Astrocyte (in vitro differentiated cells and primary cell): ENCODE results near the gene ZNF414. TPM values are rescaled to one million over a fixed set of nuclear protein-coding genes. Genes with fewer than 3 reads are reported as not detected.

Experiments used
- DNase-seq: peaks from one replicate; pipeline ENCODE4 v3.0.0-alpha.2; 2010; ENCODE audit warnings: low read depth
- FAIRE-seq: peaks from 2 replicates; lab custom pipeline; 2011; peaks lifted over from hg19 to GRCh38; lab: Jason Lieb, UNC
- H2AFZ ChIP-seq: 2 replicates; pipeline ENCODE4 v1.6.0; 2012; ENCODE audit warnings: low read depth, low read length, inconsistent platforms
- H3K27ac ChIP-seq: 2 replicates; pipeline ENCODE4 v1.5.1; 2011; ENCODE audit warnings: low read depth, low read length, inconsistent platforms
- H3K27me3 ChIP-seq: 2 replicates; pipeline ENCODE4 v1.6.0; 2011; ENCODE audit warnings: low read length, inconsistent platforms; ENCODE audit not compliant: insufficient read depth
- H3K36me3 ChIP-seq: 2 replicates; pipeline ENCODE4 v1.5.1; 2011; ENCODE audit warnings: low read length, inconsistent platforms; ENCODE audit not compliant: insufficient read depth
- H3K4me1 ChIP-seq: 2 replicates; pipeline ENCODE4 v1.5.1; 2011; ENCODE audit warnings: low read length, inconsistent platforms; ENCODE audit not compliant: insufficient read depth
- H3K4me2 ChIP-seq: 2 replicates; pipeline ENCODE4 v1.6.0; 2012; ENCODE audit warnings: low read length, inconsistent platforms
- H3K4me3 ChIP-seq: 2 replicates; pipeline ENCODE4 v1.5.1; 2011; ENCODE audit warnings: low read depth, mild to moderate bottlenecking, low read length, inconsistent platforms; ENCODE audit not compliant: insufficient read depth
- H3K79me2 ChIP-seq: 2 replicates; pipeline ENCODE4 v1.6.0; 2012; ENCODE audit warnings: mild to moderate bottlenecking, low read length, inconsistent platforms; ENCODE audit not compliant: insufficient read depth
- H3K9ac ChIP-seq: 2 replicates; pipeline ENCODE4 v1.6.0; 2012; ENCODE audit warnings: mild to moderate bottlenecking, low read length, inconsistent platforms
- H3K9me3 ChIP-seq: 2 replicates; pipeline ENCODE4 v1.5.1; 2012; ENCODE audit warnings: low read depth, mild to moderate bottlenecking, low read length, inconsistent platforms; ENCODE audit not compliant: insufficient read depth
- H4K20me1 ChIP-seq: 2 replicates; pipeline ENCODE4 v1.6.0; 2012; ENCODE audit warnings: low read length, inconsistent platforms; ENCODE audit not compliant: insufficient read depth
- H3K27ac Mint-ChIP-seq: one replicate; pipeline ENCODE4 v1.8.0; 2021; ENCODE audit warnings: mild to moderate bottlenecking, mixed read lengths; ENCODE audit not compliant: unreplicated experiment
- H3K27me3 Mint-ChIP-seq: one replicate; pipeline ENCODE4 v1.8.0; 2021; ENCODE audit warnings: low read depth, mixed read lengths; ENCODE audit not compliant: unreplicated experiment
- H3K36me3 Mint-ChIP-seq: one replicate; pipeline ENCODE4 v1.8.0; 2021; ENCODE audit warnings: low read depth, mixed read lengths; ENCODE audit not compliant: unreplicated experiment
- H3K4me1 Mint-ChIP-seq: one replicate; pipeline ENCODE4 v1.8.0; 2021; ENCODE audit warnings: low read depth, mixed read lengths; ENCODE audit not compliant: unreplicated experiment
- H3K4me3 Mint-ChIP-seq: one replicate; pipeline ENCODE4 v1.8.0; 2021; ENCODE audit warnings: mild to moderate bottlenecking, moderate library complexity, mixed read lengths; ENCODE audit not compliant: unreplicated experiment
- H3K9me3 Mint-ChIP-seq: one replicate; pipeline ENCODE4 v1.8.0; 2021; ENCODE audit warnings: mild to moderate bottlenecking, mixed read lengths; ENCODE audit not compliant: unreplicated experiment
- EZH2 ChIP-seq: IDR thresholded peaks from 2 replicates; pipeline ENCODE4 v1.6.1; 2012; ENCODE audit warnings: mild to moderate bottlenecking, low read length, inconsistent platforms; ENCODE audit not compliant: insufficient read depth
- total RNA-seq: library from RNA; stranded (reverse); gene quantifications from 2 replicates; pipeline ENCODE4 v1.2.1, GENCODE V29; 2021
- TF ChIP-seq, protein P1 (sequence below): IDR thresholded peaks from 2 replicates; pipeline ENCODE4 v1.5.1; 2011; ENCODE audit warnings: low read depth, mild to moderate bottlenecking, inconsistent platforms, low read length, moderate library complexity; ENCODE audit not compliant: insufficient read depth

Gene ZNF414
- total RNA-seq, 1 donor from 2014 or later, result 17.2 TPM

DNA sequence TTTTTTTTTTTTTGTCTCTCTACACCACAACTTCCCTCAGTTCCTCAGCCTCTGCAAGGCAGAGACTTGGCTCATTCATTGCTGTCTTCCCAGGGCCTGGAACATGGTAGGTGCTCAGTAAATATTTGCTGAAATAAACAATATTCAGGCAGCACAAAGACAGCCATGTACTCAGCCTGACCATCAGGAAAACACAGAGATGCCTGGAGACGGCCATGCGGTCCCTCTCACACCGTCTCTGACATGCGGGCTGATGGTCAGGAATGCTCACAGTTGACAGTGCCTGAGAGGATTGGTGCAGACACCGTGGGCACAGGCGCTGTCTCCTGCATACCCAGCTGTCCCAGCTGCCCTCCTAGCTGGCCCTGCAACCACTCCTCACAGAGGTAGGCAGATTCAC, 12.5 kb downstream of the ZNF414 start:
- peaks cover 6% of the 10 kb centered on the region for H3K4me1 Mint-ChIP-seq
- H3K27ac Mint-ChIP-seq, result no peak overlapping the region
- peaks cover 2% of the 10 kb centered on the region for H3K9me3 Mint-ChIP-seq
- no peaks in the 10 kb centered on the region for H3K36me3 ChIP-seq
- H3K36me3 Mint-ChIP-seq, result no peaks in the 10 kb centered on the region
- no peak overlapping the region for H2AFZ ChIP-seq
- H3K27me3 Mint-ChIP-seq, result peaks cover 10% of the 10 kb centered on the region
- H3K4me1 ChIP-seq, result peaks cover 3% of the 10 kb centered on the region
- H3K27me3 ChIP-seq, result no peaks in the 10 kb centered on the region
- no peak for FAIRE-seq
- no peaks in the 10 kb centered on the region for H3K79me2 ChIP-seq
- H3K9ac ChIP-seq, result no peak overlapping the region
- no peaks in the 10 kb centered on the region for H4K20me1 ChIP-seq
- peak overlapping the region; percentile 1 for H3K4me3 Mint-ChIP-seq
- H3K4me2 ChIP-seq, result no peak overlapping the region
- H3K4me3 ChIP-seq, result no peak overlapping the region
- DNase-seq, result no peak
- TF ChIP-seq EZH2, result no peak
- TF ChIP-seq, protein P1, sequence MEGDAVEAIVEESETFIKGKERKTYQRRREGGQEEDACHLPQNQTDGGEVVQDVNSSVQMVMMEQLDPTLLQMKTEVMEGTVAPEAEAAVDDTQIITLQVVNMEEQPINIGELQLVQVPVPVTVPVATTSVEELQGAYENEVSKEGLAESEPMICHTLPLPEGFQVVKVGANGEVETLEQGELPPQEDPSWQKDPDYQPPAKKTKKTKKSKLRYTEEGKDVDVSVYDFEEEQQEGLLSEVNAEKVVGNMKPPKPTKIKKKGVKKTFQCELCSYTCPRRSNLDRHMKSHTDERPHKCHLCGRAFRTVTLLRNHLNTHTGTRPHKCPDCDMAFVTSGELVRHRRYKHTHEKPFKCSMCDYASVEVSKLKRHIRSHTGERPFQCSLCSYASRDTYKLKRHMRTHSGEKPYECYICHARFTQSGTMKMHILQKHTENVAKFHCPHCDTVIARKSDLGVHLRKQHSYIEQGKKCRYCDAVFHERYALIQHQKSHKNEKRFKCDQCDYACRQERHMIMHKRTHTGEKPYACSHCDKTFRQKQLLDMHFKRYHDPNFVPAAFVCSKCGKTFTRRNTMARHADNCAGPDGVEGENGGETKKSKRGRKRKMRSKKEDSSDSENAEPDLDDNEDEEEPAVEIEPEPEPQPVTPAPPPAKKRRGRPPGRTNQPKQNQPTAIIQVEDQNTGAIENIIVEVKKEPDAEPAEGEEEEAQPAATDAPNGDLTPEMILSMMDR, result no peak
- no peak overlapping the region for H3K27ac ChIP-seq
- no peaks in the 10 kb centered on the region for H3K9me3 ChIP-seq

DNA sequence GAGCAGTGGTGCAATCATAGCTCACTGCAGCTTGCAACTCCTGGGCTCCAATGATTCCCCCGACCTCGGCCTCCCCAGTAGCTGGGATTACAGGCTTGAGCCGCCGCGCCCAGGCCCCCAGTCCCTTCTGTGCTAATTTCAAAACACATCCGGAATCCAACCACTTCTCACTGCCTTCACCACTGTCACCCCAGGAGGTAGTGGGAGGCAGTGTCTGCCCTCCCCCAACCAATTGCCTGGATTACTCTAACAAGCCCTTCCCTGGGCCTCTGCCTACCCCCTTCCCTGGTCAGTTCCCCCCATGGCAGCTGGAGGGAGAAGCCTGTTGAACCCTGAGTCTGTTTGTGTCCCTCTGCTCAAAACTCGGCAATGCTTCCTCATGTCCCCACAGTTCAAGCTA, 13.8 kb downstream of the ZNF414 start:
- Histone ChIP-seq H3K27me3 (no peaks in the 10 kb centered on the region), H3K79me2 (no peaks in the 10 kb centered on the region), H3K9ac (no peak overlapping the region), H3K27ac (no peak overlapping the region), H3K36me3 (no peaks in the 10 kb centered on the region), H4K20me1 (no peaks in the 10 kb centered on the region), H3K4me1 (no peaks in the 10 kb centered on the region), H2AFZ (no peak overlapping the region), H3K4me2 (no peak overlapping the region), H3K4me3 (no peak overlapping the region), H3K9me3 (no peaks in the 10 kb centered on the region)
- H3K27ac Mint-ChIP-seq, result no peak overlapping the region
- H3K4me1 Mint-ChIP-seq, result peaks cover 6% of the 10 kb centered on the region
- TF ChIP-seq, protein P1, result no peak
- peaks cover 10% of the 10 kb centered on the region for H3K27me3 Mint-ChIP-seq
- FAIRE-seq (no peak), DNase-seq (no peak)
- H3K9me3 Mint-ChIP-seq, result peaks cover 2% of the 10 kb centered on the region
- H3K36me3 Mint-ChIP-seq, result peaks cover 3% of the 10 kb centered on the region
- H3K4me3 Mint-ChIP-seq, result no peak overlapping the region

DNA sequence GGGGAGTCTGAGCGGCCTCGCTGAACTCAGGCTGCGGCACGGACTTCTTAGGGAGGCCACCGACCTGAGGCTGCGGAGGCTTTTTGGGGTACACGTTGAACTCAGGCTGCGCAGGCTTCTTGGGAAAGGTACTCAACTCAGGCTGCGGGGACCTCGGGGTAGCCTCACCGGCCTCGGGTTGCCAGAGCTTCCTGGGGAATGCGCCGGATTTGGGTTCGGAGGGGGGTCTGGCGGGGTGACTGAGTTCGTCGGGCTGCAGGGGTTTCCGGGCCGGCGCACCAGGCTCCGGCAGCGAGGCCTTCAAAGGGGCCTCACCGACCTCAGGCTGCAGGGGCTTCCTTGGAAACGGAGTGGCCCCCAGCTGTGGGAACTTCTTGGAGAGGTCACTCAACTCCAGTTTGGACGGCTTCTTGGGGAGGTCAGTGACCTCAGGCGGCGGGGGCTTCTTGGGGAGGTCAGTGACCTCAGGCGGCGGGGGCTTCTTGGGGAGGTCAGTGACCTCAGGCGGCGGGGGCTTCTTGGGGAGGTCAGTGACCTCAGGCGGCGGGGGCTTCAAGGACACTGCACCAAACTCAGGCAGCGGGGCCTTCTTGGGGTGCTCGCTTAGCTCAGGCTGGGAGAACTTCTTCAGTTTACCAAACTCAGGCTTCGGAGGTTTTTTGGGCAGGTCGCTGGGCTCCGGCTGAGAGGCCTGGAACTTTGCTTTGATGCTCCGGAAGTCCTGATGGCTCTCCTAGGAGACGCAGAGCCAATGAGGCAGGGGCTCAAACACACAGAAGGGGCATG, 14.7 kb downstream of the ZNF414 start:
- Histone ChIP-seq H4K20me1 (no peaks in the 10 kb centered on the region), H3K79me2 (no peaks in the 10 kb centered on the region), H3K9me3 (no peaks in the 10 kb centered on the region), H3K9ac (no peak overlapping the region), H3K27me3 (no peaks in the 10 kb centered on the region), H3K27ac (no peak overlapping the region), H3K4me1 (no peaks in the 10 kb centered on the region), H3K36me3 (no peaks in the 10 kb centered on the region), H3K4me2 (no peak overlapping the region), H2AFZ (no peak overlapping the region), H3K4me3 (no peak overlapping the region)
- Mint-ChIP-seq H3K4me1 (peaks cover 6% of the 10 kb centered on the region), H3K27ac (no peak overlapping the region), H3K36me3 (peaks cover 3% of the 10 kb centered on the region), H3K4me3 (no peak overlapping the region), H3K9me3 (peaks cover 2% of the 10 kb centered on the region), H3K27me3 (peaks cover 8% of the 10 kb centered on the region)
- no peak for DNase-seq
- TF ChIP-seq EZH2, result no peak
- TF ChIP-seq, protein P1, result no peak
- no peak for FAIRE-seq
